NCI-H69 (cell line): ENCODE measurements around the gene IQSEC3.
"Not testable (repeated sequence)": the region's sequence is repeated elsewhere in the genome, so short reads cannot be mapped to it uniquely, and the experiment has no call there.

Source experiments
- DNase-seq: peaks from one replicate; lab custom pipeline; 2025; lab: John Stamatoyannopoulos, UW

IQSEC3 gene

DNA sequence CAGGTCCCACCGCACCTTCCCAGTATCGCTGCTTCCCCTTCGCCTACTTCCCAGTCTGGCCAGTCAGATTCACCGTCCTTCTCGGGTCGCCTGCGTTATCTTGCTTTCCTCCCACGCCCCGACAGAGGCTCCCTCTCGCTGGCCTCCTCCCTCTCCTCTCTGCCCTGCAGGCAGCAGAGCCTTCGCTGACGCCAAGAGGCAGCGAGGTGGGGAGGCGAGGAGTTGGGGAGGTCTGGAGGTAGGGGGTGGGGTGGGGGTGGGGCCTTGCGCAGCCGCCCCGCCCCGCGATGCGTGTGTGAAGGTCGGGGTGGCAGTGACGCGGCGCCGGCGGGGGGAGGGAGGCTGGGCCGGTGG is at the start of gene IQSEC3:
IQSEC3 (plus strand) TSS at position 340 of the 354 bp plus-strand sequence. CDS start 116 bp downstream, outside the sequence.
- not testable (repeated sequence) for DNase-seq

DNA sequence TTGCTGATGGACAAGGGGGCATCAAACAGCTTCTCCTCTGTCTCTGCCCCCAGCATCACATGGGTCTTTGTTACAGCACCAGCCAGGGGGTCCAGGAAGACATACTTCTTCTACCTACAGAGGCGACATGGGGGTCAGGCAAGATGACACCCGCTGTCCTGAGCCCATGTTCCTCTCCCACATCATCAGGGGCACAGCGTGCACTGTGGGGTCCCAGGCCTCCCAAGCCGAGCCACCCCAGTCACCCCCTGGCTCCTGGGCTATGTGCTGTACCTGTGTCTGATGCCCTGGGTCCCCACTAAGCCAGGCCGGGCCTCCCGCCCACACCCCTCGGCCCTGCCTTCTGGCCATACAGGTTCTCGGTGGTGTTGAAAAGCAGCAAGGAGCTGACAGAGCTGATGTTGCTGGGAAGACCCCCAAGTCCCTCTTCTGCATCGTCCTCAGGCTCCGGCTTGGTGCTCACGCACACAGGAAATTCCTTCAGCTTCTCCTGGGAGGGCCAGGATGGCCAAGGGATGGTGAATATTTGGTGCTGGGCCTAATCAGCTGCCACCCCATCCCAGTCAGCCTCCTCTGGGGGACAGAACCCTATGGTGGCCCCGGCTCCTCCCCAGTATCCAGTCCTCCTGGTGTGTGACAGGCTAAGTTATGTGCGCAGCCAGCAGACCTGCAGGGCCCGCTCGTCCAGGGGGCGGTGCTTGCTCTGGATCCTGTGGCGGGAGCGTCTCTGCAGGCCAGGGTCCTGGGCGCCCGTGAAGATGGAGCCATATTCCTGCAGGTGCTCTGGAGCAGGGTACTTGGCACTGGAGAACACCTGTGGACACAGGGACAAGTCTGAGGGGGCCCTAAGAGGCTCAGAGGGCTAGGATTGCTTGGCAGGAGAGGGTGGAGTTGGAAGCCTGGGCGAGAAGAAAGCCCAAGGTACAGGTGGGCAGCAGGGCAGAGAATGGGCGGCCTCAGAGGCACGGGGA is 48.9 kb upstream of the IQSEC3 start:
- DNase-seq = not testable (repeated sequence)

DNA sequence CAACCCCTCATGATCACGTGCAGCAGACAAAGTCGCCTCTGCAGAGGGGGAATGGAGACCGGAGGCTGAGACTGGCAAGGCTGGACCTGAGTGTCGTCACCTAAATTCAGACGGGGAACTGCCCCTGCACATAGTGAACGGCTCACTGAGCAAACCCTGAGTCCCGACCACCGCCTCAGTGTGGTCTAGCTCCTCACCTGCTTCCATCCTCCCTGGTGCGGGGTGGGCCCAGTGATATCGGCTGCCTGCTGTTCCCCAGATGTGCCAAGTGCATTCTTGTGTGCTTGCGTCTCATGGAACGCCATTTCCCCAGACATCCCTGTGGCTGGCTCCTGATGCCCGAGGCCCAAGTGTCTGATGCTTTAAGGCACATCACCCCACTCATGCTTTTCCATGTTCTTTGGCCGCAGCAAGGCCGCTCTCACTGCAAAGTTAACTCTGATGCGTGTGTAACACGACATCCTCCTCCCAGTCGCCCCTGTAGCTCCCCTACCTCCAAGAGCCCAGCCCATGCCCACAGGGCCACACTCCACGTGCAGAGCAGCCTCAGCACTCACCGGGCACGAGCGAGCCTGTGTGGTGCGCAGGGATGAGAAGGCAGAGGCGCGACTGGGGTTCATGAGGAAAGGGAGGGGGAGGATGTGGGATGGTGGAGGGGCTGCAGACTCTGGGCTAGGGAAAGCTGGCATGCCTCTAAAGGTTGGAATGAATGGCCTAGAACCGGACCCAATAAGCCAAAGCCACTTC is 47.6 kb upstream of the IQSEC3 start:
- DNase-seq = not testable (repeated sequence)

DNA sequence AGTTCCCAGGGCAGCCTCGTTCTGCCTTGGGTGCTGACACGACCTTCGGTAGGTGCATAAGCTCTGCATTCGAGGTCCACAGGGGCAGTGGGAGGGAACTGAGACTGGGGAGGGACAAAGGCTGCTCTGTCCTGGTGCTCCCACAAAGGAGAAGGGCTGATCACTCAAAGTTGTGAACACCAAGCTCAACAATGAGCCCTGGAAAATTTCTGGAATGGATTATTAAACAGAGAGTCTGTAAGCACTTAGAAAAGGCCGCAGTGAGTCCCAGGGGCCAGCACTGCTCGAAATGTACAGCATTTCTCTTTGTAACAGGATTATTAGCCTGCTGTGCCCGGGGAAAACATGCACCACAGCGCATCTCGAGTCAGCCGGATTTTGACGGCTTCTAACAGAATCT is 46.7 kb upstream of the IQSEC3 start:
- DNase-seq = not testable (repeated sequence)

DNA sequence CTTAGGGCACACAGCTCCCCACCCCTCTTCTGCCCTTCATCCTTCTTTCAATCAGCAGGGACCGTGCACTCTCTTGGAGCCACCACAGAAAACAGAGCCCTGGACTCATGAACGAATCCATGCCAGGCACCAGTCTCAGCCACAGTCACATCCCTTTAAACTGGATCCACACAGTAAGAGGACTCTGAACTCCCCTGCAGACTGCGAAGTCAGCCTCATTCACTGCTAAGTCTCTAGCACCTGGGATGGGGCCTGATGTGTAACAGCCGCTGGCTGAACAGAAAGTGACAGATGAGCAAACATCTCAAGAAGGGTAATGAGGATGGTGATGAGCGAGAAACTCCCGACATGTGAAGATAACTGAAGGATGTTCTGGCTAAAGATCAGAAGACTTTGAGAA is 45.8 kb upstream of the IQSEC3 start:
- DNase-seq = no peak

DNA sequence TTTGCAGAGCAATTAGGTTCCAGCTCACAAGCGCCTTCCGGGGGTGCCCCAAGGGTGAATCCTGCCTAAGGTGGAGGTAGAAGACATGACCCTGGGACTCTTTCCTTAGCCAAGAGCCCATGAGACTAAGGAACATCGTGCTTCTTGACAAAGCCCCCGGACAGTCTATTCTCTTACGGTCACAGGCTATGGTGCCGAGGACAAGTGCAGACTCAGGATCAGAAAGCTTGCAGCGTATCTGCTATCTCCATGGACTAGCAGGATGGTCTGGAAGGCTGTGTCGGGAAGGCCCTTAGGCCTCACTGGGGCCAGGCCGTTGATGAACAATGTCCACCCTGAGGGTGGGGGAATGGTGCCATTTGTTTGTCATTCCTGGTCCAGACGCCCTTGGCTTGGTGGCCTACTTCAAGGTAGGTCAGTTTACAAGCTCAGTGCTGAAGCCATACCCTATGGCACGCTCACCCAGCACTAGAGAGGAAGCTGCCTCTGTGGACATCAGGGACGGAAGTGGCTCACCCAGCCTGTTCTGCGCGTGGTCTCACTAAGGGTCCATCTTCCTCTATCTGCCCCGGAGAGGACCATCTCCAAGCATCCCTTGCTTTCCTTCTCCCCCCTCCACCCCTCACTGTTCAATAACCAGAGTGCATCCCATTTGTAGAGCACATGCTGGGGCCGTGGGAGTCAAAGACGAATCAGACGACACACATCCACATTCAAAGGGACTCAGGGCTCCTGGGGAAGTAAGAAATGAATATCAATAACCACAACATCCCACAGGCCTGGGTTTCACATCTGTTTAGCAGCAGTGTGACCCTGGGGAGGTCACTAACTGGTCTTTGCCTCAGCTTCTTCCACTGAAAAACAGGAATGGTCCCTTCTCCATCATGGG is 45.0 kb upstream of the IQSEC3 start:
- DNase-seq = no peak

DNA sequence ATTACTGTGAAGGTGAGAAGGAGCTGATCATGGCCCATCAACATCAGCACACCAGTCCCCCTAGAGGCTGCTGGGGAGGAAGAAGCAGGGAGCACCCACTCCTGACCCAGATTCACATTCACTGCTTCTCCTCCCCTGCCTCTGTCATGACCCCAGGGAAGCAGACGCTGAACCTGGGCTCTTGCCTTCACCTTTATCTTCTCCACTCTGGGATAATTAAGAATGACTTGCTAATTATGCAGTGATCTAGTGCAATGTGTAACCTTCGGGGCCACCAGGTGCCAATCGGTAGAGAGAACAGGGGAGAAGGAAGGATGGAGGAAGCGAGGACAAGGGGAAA is 44.4 kb upstream of the IQSEC3 start:
- DNase-seq = no peak

DNA sequence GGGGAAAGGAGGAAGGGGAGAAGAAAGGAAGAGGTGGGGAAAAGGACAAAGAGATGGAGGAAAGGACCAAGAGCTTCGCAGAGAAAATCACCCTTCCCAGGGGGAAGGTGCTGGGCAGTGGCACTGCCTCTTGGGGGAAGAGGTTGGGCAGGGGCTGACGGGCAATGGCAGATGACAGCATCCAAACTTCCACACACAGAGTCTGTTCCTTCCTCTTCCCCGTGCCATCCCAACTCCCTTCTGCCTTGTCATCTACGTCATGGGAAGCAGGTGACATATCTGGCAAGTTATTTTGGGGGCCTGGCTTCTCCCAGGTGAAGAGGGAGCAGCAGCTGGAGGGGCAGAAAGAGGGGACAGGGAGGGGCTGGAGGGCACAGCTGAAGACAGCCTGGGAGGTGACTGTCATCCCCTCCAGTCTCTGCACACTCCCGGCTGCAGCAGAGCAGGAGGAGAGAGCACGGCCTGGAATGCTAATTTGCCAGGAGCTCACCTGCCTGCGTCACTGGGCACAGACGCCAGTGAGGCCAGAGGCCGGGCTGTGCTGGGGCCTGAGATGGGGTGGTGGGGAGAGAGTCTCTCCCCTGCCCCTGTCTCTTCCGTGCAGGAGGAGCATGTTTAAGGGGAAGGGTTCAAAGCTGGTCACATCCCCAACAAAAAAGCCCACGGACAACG is 43.9 kb upstream of the IQSEC3 start:
- DNase-seq = no peak

DNA sequence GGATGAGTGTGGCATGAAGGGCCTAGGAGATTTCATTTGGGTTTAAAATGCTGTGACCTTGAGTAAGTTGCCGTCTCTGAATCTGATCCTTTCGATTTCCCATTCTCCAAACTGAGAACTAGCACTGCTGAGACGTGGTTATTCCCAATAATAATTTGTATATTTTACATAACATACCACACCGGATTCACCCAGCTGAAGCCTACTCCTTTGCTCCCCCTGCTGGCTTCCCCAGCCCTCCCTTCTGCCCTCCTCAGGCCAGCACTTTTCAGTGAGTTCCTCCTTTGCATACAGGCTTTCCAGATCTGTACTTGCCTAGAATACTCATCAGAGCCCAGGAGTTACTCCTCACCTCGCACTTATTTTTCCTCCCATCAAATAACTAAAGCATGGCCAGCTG is 38.7 kb upstream of the IQSEC3 start:
- DNase-seq = not testable (repeated sequence)

DNA sequence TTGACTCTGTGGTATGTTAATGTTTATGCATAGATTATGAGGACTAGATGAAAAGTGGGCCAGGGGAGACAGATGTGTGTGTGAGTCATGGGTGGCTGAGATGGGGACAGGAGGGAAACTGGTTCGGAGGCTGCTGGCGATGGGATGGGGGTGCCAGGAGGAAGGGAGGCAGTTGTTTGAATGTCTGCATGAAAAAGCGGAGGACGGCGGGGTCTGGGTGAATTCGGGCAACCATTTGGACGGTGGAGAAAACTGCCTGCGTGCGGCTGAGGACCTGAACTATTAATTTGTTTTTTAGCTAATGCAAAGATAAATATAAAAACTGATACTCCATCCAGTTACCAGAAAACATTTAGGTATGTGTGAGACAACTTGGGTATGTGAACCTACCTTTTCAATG is 27.8 kb upstream of the IQSEC3 start:
- DNase-seq = not testable (repeated sequence)

DNA sequence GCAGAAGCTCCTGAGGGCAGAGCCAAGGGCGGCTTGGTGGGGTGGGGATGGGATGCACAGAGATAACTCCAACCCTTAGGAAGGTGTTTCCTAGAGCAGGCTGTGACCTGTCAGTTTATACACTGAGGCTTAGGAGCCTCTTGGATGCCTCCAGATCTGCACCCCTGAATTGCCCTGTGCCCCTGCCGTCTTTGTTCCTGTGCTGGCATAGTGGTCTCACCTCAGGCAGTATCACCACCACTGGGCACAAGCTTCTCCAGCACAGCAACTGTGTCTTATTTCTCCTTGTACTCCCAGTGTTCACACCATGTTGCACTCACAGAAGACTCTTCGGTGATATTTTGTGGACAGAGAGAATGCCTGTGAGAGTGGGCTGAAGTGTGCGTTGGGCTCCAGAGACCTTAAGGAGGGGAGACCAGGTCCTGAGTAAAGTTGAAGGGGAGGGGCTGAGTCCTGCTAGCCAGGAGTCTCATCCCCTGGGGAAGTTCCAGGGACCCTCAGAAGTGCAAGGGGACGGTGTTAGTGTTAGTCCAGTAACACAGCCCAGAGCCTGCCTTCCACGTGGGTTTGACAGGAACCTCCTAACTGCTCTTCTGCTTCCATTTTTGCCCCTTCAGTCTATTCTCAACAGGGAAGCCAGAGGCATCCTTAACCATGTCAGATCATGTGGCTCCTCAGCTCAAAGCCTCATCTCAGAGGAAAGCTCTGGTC is 26.9 kb upstream of the IQSEC3 start:
- not testable (repeated sequence) for DNase-seq

DNA sequence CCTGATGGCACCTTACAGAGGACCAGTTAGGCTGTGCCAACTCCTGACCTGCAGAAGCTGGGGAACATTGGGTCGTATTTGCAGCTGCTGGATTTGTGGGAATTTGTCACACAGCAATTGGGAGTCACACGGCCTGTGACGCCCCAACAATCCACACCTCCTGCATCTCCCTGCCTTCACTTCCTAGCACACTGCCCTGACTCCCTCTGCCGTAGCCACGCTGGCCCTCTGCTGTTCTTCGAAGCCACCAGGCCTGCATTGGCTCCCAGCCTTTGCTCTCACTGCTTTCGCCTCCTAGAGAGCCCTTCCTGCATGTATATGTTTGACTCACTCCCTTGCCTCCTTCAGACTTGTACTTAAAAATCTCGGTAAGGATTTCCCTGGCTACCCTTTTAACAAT is 22.2 kb upstream of the IQSEC3 start:
- not testable (repeated sequence) for DNase-seq

DNA sequence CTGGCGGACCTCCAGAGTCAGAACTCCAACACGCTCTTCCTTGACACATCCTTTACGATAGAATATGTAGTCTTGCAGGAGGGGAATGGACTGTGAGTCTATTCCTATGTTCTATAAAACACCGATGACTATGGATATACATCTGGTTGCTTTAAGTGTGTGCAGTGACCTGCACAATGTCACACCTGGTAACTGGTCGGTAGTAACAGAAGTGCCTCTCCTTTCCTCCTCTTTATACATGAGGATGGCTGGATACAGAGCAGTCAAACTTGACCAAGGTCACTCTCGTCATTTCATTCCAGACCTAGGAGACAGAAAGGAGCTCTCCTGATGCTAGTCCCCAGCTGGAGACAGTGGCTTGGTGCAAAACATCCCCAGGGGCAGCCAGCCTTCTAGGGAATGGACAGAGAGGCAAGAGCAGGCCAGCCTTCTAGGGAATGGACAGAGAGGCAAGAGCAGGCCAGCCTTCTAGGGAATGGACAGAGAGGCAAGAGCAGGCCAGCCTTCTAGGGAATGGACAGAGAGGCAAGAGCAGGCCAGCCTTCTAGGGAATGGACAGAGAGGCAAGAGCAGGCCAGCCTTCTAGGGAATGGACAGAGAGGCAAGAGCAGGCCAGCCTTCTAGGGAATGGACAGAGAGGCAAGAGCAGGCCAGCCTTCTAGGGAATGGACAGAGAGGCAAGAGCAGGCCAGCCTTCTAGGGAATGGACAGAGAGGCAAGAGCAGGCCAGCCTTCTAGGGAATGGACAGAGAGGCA is 21.2 kb upstream of the IQSEC3 start:
- DNase-seq = not testable (repeated sequence)

DNA sequence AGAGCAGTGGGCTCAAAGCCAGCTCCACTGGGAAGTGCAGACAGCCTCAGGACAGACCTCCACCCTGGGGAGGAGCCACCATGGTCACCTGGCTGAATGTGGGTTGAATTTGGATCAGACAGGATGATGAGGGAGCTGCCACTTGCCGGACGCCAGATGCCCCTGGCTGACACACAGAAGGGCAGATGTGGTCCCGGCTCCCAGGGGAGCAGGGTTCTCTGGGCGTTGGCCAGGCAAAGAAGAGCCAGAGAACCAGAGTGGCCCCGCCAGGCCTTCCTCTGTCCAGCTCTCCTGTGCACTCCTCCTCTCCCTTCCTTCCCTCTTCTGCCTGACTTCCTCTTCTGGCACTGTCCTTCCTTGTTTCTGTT is 20.6 kb upstream of the IQSEC3 start:
- not testable (repeated sequence) for DNase-seq

DNA sequence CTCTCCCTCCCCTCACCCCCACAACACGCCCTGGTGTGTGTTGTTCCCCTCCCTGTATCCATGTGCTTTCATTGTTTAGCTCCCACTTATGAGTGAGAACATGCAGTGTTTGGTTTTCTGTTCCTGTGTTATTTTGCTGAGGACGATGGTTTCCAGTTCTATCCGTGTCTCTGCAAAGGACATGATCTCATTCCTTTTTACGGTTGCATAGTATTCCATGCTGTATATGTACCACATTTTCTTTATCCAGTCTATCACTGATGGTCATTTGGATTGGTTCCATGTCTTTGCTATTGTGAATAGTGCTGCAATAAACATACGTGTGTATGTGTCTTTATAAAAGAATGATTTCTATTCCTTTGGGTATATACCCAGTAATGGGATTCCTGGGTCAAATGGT is 20.0 kb upstream of the IQSEC3 start:
- not testable (repeated sequence) for DNase-seq

DNA sequence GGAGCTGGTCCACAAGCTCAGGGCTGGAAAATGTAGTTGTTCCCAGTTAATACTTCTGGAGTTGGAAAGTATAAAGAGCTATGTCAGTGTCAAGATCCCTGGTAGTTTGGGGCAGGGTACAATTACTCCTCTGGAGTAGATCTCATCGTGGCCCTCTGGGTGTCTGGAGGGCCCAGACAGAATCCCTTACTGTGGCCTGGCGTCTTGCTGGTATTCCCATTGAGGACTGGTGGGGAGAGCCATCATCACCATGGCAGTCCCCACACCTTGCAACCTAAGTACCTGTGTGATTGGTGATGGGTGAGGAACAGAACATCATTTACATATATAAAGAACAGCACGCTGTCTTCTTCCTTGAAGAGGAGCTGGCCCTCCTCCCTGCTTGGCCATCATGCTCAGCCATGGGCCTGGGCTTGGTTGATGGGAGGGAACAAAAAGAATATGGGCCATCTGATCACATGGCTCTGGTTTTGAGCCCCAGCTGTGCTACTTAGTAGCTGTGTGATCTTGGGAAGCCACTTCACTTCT is 18.8 kb upstream of the IQSEC3 start:
- DNase-seq = not testable (repeated sequence)

DNA sequence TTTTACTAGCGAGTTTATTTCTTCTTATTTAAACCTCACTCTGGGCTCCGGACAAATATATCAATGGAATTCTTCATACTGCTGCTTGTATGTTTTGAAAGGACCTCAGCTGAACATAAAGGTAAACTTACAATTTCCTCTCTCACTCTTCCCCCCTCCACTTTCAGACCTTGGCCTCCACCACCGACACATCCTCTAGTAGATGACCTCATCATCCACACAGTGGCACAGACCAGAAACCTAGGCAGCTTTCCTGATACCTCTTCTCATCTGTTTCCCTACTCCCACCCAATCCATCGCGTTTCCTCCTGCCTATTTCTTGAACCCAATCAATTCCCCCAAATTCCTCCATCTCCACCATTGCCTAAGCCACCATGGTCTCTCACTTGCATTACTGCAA is 17.4 kb upstream of the IQSEC3 start:
- DNase-seq = not testable (repeated sequence)

DNA sequence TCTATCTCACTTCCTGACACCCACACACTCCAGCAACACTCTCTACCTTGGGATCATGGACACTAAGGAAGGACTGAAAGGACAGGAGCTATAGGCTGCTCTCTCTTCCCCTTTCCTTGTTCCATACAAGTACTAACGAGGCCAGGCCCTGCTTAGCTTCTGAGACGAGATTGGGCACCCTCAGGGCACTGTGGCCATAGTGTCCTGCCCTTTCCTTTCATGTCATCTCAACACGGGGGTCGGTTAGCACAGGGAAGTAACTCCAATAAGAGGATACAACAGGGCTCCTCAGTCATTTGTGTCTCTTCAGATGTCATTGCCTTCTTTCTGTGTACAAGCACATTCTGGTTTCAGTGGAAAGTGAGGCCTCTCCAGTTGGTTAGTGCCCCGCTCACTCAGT is 15.5 kb upstream of the IQSEC3 start:
- not testable (repeated sequence) for DNase-seq

DNA sequence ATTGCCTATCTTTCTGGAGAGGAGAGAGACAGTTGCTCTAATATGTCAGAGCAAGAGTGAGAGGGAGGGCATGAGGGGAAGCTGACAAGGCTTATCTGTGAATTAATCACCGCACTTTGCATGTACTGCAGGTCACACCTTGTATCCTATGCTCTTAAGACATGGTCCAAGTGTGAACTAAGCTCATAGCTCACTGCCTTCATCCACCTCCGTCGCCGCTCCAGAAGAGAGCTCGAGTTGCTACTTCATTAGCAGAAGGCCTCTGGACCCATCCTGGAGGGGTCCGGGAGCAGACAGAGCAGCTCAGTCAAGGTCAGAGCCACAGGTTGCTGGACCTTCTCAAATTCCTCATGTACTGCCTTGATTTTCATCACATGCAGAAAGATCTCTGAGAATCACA is 14.6 kb upstream of the IQSEC3 start:
- DNase-seq = not testable (repeated sequence)
